Fibroblast of pulmonary artery (primary cell): ENCODE data around the gene KIRREL3.

ENCODE experiments used
- DNase-seq: peaks from one replicate; pipeline ENCODE4 v3.0.0-alpha.2; 2010; ENCODE audit warnings: low read depth
- H3K4me3 ChIP-seq: replicated peaks from 2 replicates; pipeline ENCODE4 v1.5.1; 2011; ENCODE audit warnings: low read depth, mild to moderate bottlenecking, control low read depth, low read length, moderate library complexity
- TF ChIP-seq, protein P1 (sequence below): IDR thresholded peaks from 2 replicates; pipeline ENCODE4 v1.5.1; 2011; ENCODE audit warnings: mild to moderate bottlenecking, control low read depth, low read length, inconsistent platforms; ENCODE audit errors: missing control alignments

KIRREL3 gene

DNA sequence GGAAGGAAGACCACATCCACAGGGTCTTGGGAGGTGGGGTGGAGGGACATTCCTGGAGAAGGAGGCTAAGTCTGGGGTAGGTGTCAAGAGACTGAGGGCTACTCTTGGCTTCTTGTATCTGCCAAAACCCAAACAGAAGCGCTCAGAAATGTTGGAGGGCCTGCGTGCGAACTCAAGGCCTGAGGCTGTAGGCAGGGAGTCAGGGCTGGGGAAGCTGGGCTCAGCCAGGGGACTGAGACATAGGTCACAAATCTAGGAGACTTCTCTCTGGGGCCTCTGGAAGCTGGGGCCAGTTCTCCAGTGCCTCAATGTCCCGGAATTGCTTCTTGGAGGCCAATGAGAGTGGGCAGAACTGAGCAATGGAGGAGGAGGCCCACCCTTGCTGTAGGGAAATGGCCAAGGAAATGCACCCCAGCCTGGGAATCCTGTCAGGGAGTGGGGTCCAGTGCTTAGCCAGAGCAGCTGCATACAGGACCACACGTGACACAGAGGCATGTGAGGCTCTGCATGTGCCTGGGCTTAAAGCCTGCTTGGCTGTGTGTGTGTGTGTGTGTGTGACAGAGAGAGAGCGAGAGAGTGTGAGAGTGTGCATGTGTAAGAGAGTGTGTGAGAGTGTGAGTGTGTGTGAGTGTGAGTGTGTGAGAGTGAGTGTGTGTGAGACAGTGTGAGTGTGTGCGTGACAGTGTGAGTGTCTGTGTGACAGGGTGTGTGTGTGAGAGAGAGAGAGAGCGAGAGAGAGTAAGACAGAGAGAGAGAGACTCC lies 503.8 kb downstream of the KIRREL3 start:
- TF ChIP-seq, protein P1, sequence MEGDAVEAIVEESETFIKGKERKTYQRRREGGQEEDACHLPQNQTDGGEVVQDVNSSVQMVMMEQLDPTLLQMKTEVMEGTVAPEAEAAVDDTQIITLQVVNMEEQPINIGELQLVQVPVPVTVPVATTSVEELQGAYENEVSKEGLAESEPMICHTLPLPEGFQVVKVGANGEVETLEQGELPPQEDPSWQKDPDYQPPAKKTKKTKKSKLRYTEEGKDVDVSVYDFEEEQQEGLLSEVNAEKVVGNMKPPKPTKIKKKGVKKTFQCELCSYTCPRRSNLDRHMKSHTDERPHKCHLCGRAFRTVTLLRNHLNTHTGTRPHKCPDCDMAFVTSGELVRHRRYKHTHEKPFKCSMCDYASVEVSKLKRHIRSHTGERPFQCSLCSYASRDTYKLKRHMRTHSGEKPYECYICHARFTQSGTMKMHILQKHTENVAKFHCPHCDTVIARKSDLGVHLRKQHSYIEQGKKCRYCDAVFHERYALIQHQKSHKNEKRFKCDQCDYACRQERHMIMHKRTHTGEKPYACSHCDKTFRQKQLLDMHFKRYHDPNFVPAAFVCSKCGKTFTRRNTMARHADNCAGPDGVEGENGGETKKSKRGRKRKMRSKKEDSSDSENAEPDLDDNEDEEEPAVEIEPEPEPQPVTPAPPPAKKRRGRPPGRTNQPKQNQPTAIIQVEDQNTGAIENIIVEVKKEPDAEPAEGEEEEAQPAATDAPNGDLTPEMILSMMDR: no peak
- H3K4me3 ChIP-seq: no peak overlapping the region
- DNase-seq: no peak

DNA sequence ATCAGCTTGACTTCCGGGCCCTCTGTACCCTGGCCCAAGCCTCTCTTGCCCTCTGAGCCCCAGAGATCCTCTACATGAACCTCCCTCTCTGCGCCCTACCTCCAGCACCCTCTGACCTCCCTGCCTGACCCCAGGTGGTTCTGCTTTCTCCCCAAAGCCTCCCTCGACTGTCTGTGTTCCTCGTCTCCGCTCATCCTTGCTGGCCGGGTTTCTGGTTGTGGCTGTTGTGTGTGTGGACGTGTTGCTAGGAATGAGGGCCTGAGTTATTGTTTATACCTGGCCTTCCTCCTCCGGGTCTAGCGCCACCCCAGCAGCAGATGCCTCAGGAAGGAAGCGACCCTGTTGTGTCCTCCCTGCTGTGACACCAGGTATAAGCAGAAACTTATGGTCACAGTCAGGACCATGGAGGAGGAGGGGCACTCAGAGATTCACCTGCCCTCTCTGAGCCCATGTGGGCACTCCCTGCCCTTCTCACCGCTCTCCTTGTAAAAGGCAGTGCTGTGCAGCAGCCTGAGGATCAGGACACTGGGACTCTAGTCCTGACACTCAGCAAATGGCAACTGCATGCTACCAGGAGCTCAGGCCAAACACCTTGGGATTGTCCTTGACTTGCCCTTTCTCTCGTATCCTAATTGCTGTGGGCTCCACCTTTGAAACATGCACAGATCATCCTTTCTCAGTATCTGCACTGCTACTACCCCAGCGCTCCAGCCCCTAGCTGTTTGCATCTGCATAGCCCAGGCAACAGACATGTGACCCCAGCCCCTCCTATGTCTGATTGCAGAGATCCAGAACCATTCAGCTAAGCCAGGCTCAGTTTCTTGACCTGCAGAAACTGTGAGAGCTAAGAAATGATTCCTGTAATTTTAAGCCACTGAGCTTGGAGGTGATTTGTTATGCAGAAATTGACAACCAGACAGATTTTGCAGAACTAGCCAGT lies 505.0 kb downstream of the KIRREL3 start:
- no peak overlapping the region for H3K4me3 ChIP-seq
- TF ChIP-seq, protein P1: no peak
- no peak for DNase-seq

DNA sequence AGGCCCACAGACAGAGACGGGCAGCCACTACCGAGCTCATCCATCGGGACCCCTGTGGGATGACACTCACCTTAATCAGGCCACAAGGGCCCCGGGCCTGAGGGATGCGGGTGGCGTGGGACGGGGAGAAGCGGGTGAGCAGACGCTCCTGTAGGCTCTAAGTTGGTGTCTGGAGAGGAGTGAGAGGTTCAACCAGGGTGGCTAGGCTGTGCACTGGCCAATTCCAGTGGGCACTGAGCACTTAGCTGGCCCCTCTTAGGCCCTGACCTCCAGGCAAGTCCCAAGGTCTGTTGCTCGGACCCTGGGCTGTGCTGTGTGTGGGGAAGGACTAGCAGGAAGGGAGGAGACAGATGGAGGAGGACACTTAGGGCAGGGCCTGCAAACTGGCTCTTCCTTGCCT lies 505.7 kb downstream of the KIRREL3 start:
- DNase-seq: no peak
- no peak overlapping the region for H3K4me3 ChIP-seq
- TF ChIP-seq, protein P1: no peak

DNA sequence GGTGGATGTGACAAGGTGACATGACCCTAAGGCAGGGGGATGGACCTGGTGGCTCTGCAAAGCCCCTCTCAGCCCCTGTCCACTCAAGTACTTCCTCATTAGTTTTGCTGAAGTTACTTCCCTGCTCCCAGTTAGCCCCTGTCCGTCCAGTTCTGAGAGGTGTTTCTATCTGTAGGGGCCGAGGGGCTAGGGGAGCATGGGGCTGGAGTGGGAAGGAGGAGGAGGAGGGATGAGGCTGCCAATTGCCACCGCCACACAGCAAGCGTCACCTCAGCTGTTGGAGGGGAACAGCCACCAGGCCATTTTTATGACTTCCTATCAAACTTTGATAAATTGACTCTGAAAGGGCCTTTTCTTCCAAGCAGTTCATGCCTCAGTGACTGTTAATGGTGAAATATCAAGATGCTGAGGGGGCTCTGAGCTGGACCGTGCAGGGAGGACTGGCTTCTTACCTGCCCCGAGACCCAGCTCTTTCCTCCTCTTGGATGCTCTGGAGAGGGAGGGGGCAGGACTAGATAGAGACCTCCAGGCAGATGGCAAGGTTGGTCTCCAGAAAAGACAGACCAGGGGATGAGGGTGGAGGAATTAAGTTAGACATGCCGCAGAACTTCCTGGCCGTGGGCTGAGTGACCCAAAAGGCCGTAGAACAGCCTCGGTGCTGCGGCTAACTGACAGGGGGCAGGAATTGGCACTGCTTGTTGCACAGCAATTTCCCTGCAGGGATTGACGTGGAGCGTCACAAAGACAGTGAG lies 508.1 kb downstream of the KIRREL3 start:
- no peak overlapping the region for H3K4me3 ChIP-seq
- no peak for DNase-seq
- TF ChIP-seq, protein P1: no peak

DNA sequence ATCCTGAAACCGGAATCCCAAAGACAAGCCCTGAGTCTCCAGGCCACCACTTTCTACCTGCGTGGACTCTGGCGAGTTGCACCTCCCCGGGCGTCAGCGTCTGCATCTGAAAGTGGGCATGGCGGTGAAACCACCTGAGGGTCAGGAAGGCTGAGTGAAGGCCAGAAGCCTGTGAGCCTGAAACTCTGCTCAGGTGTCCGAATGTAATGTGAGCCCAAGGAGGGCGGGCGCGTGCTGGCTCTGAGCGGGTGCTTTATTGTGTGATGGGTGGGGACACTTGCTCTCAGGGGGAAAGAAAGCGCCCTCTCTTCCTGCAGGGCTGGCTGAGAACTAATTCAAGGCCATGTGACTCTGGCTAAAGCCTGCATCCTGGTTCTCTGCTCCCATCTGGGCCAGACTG lies 509.5 kb downstream of the KIRREL3 start:
- TF ChIP-seq, protein P1: no peak
- no peak for DNase-seq
- H3K4me3 ChIP-seq: no peak overlapping the region

DNA sequence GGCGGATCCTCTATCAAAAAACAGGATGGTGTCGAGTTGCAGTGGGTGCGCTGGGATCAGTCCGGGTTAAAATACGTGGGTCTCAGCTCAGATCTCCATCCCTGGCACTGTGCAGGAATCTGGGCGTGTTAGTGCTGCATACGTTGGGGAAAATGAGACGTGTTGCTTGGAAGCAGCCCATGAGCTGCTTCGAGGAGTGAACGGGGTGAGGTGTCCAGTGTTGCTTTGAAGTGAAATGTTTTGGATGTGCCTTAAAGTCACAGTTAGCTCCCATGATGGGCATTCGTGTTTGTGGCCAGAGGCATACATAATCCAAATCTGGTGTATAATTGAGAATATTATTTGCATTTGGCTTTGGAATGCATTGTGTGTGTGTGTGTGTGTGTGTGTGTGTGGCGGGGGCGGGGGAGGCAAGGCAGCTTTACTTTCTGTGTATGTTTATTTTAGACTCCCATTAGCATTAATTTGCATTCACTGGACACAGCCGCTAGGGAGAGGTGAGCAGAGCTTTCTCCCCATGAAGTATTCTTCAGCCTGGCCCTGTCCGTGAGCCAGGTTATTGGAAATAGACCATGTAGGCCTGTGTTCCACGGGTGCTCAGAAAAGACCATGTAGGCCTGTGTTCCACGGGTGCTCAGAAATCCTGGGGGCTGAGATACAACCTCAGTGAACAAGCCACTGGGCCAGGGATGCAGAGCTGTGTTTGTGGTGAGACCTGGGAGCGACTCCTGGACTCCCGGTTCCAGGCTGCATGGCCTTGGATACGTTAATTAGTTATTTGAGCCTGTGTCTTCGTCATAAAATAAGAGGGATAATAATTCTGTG lies 510.5 kb downstream of the KIRREL3 start:
- H3K4me3 ChIP-seq: no peak overlapping the region
- TF ChIP-seq, protein P1: no peak
- no peak for DNase-seq
